Keratinocyte (primary cell): ENCODE measurements around the gene TATDN2. TPM values are rescaled to one million over a fixed set of nuclear protein-coding genes. Genes with fewer than 3 reads are reported as not detected.

ENCODE experiments used
- DNase-seq: peaks from one replicate; pipeline ENCODE4 v3.0.0-alpha.2; 2011; ENCODE audit warnings: low read depth, missing footprints, low spot score
- FAIRE-seq: peaks from 2 replicates; lab custom pipeline; 2011; peaks lifted over from hg19 to GRCh38; lab: Jason Lieb, UNC
- H2AFZ ChIP-seq: 2 replicates; pipeline ENCODE4 v1.6.0; 2012; ENCODE audit warnings: low read length, control low read depth, inconsistent platforms; ENCODE audit not compliant: control insufficient read depth
- H3K27ac ChIP-seq: 2 replicates; pipeline ENCODE4 v1.5.1; 2011; ENCODE audit warnings: low read length; ENCODE audit not compliant: control insufficient read depth, insufficient read depth
- H3K27me3 ChIP-seq: 3 replicates; pipeline ENCODE4 v1.6.0; 2011; ENCODE audit warnings: low read length; ENCODE audit not compliant: control insufficient read depth, insufficient read depth; ENCODE audit errors: extremely low read depth
- H3K36me3 ChIP-seq, 2 experiments: 2 replicates in 1 of 2; 3 replicates in 1 of 2; pipeline ENCODE4 v1.5.1; 2011; ENCODE audit warnings: low read length in 2 of 2, mild to moderate bottlenecking in 1 of 2; ENCODE audit not compliant: control insufficient read depth in 2 of 2, insufficient read depth in 2 of 2; ENCODE audit errors: extremely low read depth in 1 of 2
- H3K4me1 ChIP-seq: 3 replicates; pipeline ENCODE4 v1.5.1; 2011; ENCODE audit warnings: low read length; ENCODE audit not compliant: control insufficient read depth, insufficient read depth; ENCODE audit errors: extremely low read depth
- H3K4me2 ChIP-seq: 3 replicates; pipeline ENCODE4 v1.6.0; 2011; ENCODE audit warnings: low read depth, low read length; ENCODE audit not compliant: control insufficient read depth, insufficient read depth; ENCODE audit errors: extremely low read depth
- H3K4me3 ChIP-seq, 3 experiments: fragments of 200-600 bp in 1 of 3; sonication (generic) in 1 of 3; 2 replicates in 2 of 3; 3 replicates in 1 of 3; pipeline ENCODE4 v1.5.1; 2011 to 2016; ENCODE audit warnings: low read length in 3 of 3, mild to moderate bottlenecking in 3 of 3, control low read depth in 2 of 3, inconsistent platforms in 1 of 3, low read depth in 1 of 3, mixed read lengths in 1 of 3, mixed run types in 1 of 3, moderate library complexity in 1 of 3; ENCODE audit not compliant: control insufficient read depth in 2 of 3, insufficient read depth in 2 of 3; ENCODE audit errors: extremely low read depth in 1 of 3
- H3K79me2 ChIP-seq: 2 replicates; pipeline ENCODE4 v1.6.0; 2012; ENCODE audit warnings: low read length; ENCODE audit not compliant: control insufficient read depth, insufficient read depth
- H3K9ac ChIP-seq: 3 replicates; pipeline ENCODE4 v1.6.0; 2011; ENCODE audit warnings: low read length; ENCODE audit not compliant: control insufficient read depth, insufficient read depth; ENCODE audit errors: extremely low read depth
- H3K9me1 ChIP-seq: 3 replicates; pipeline ENCODE4 v1.6.0; 2011; ENCODE audit warnings: low read length; ENCODE audit not compliant: control insufficient read depth, insufficient read depth; ENCODE audit errors: extremely low read depth
- H3K9me3 ChIP-seq: 2 replicates; pipeline ENCODE4 v1.5.1; 2012; ENCODE audit warnings: low read depth, low read length; ENCODE audit not compliant: control insufficient read depth
- H4K20me1 ChIP-seq: 3 replicates; pipeline ENCODE4 v1.6.0; 2011; ENCODE audit warnings: low read length; ENCODE audit not compliant: control insufficient read depth, insufficient read depth; ENCODE audit errors: extremely low read depth
- EZH2 ChIP-seq: IDR thresholded peaks from one replicate; pipeline ENCODE4 v1.6.1; 2012; ENCODE audit warnings: inconsistent platforms, mild to moderate bottlenecking, low read length, moderate library complexity
- dilution Hi-C: fragments of 300-500 bp; cut with MboI; formaldehyde crosslinking; loops from one replicate; pipeline ENCODE4 v1.7.0; 2020; ENCODE audit warnings: low sequenced_read_pairs; ENCODE audit not compliant: extremely low pct_ligation_motif_present
- polyA plus RNA-seq, 5 experiments: library from polyadenylated mRNA; depleted of rRNA in 3 of 5; stranded (reverse) in 3 of 5; stranded (forward) in 1 of 5; unstranded in 1 of 5; fragments of >200 nt; gene quantifications; 1 replicate in 1 of 5; 2 replicates in 3 of 5; 3 replicates in 1 of 5; pipeline versions ENCODE4 v1.2.1 to v1.2.3, GENCODE V29; 2011 to 2012; ENCODE audit warnings: missing spikeins in 2 of 5, low read depth in 1 of 5, low replicate concordance in 1 of 5
- TF ChIP-seq, protein P1 (sequence below), 3 experiments: IDR thresholded peaks in 1 of 3; conservative IDR thresholded peaks in 1 of 3; optimal IDR thresholded peaks in 1 of 3; 2 replicates in 2 of 3; 3 replicates in 1 of 3; pipeline versions ENCODE3 to v1.5.1; 2011; ENCODE audit warnings: low read length in 3 of 3, mild to moderate bottlenecking in 3 of 3, moderate library complexity in 2 of 3, control low read depth in 1 of 3, inconsistent platforms in 1 of 3; ENCODE audit not compliant: insufficient read depth in 2 of 3; ENCODE audit errors: extremely low read depth in 1 of 3

Gene TATDN2
- polyA plus RNA-seq, 1 donor (not counting 4 experiments of a cell fraction or from before 2014, with no cell fraction given) = 13.8 TPM

DNA sequence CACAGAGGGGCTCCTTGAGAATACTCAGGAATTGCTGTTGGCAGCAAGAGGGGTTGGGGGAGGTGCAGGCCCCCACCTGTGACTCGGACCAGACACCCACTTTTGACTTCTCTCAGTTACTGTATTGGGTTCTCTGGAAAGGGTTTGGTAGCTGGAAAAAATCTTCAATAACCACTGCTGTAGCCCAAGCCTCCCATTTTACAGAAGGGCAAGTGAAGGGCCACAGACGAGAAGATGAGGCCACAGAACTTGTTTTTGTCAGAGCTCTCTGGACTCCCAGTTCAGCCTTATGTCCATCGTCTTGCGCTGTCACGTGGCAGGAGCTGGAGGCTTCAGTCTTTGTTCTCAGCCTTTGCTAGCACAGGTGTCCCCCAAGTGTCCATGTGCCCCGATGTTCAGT, 12.7 kb upstream of the TATDN2 start:
- no peak overlapping the region for H3K27ac ChIP-seq
- H3K4me3 ChIP-seq = no peak overlapping the region
- H3K79me2 ChIP-seq = no peaks in the 10 kb centered on the region
- H4K20me1 ChIP-seq = no peaks in the 10 kb centered on the region
- dilution Hi-C loops = no loop called here
- H3K36me3 ChIP-seq = peaks cover 0 to 4% of the 10 kb centered on the region in 2 experiments
- H3K4me1 ChIP-seq = no peaks in the 10 kb centered on the region
- H3K9ac ChIP-seq = no peak overlapping the region
- no peaks in the 10 kb centered on the region for H3K9me1 ChIP-seq
- no peak overlapping the region for H3K4me2 ChIP-seq
- no peak overlapping the region for H2AFZ ChIP-seq
- DNase-seq (no peak), FAIRE-seq (no peak)
- TF ChIP-seq, protein P1, sequence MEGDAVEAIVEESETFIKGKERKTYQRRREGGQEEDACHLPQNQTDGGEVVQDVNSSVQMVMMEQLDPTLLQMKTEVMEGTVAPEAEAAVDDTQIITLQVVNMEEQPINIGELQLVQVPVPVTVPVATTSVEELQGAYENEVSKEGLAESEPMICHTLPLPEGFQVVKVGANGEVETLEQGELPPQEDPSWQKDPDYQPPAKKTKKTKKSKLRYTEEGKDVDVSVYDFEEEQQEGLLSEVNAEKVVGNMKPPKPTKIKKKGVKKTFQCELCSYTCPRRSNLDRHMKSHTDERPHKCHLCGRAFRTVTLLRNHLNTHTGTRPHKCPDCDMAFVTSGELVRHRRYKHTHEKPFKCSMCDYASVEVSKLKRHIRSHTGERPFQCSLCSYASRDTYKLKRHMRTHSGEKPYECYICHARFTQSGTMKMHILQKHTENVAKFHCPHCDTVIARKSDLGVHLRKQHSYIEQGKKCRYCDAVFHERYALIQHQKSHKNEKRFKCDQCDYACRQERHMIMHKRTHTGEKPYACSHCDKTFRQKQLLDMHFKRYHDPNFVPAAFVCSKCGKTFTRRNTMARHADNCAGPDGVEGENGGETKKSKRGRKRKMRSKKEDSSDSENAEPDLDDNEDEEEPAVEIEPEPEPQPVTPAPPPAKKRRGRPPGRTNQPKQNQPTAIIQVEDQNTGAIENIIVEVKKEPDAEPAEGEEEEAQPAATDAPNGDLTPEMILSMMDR (optimal IDR thresholded peaks at IDR 0.05 in 1 of 3, IDR thresholded peaks at IDR 0.05 in 1 of 3, conservative IDR thresholded peaks at IDR 0.05 in 1 of 3; ENCODE audit: extremely low read depth in 1 of 3, insufficient read depth in 2 of 3, low read length in 3 of 3) = no peak
- TF ChIP-seq EZH2 = no peak
- H3K27me3 ChIP-seq = no peaks in the 10 kb centered on the region
- H3K9me3 ChIP-seq = no peaks in the 10 kb centered on the region

DNA sequence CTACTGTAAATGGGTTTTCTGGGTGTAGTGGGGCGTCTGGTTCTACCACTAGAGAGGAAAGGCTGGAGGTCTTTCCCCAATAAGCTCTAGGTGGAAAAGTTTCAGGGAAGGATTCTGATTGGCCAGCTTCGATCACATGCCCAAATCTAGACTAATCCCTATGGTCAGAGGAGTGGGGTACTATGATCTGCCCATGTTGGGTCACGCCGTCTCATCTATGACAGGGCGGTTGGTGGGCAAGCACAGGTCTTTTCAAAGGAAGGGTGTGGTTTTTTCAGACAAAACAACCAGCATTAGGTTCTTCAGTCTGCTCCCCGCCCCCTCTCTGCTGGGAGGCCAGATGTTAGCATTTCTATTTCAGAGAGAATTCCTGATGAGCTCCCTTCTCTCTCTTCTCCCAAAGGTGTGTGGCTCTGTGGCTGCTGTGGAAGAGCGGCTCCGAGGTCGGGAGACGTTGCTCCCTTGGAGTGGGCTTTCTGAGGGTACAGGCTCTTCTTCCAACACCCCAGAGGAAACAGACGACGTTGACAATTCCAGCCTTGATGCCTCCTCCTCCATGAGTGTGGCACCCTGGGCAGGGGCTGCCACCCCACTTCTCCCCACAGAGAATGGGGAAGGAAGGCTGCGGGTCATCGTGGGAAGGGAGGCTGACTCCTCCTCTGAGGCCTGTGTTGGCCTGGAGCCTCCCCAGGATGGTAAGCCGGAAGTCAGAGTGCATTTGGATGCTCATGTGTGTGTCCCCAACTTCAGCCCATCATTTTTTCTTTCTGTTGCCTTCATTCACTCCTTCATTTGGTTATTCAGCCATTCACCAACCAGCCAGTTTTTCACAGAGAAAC, 9.7 kb upstream of the TATDN2 start:
- FAIRE-seq = no peak
- dilution Hi-C loops = no loop called here
- no peaks in the 10 kb centered on the region for H4K20me1 ChIP-seq
- H3K9ac ChIP-seq = no peak overlapping the region
- no peaks in the 10 kb centered on the region for H3K79me2 ChIP-seq
- H3K9me3 ChIP-seq = no peaks in the 10 kb centered on the region
- no peaks in the 10 kb centered on the region for H3K27me3 ChIP-seq
- no peak overlapping the region for H3K4me3 ChIP-seq
- no peak overlapping the region for H2AFZ ChIP-seq
- peaks cover 0 to 4% of the 10 kb centered on the region in 2 experiments for H3K36me3 ChIP-seq
- H3K4me1 ChIP-seq = peaks cover 2% of the 10 kb centered on the region
- no peak for DNase-seq
- no peak overlapping the region for H3K4me2 ChIP-seq
- no peaks in the 10 kb centered on the region for H3K9me1 ChIP-seq
- no peak for TF ChIP-seq EZH2
- TF ChIP-seq, protein P1 (optimal IDR thresholded peaks at IDR 0.05 in 1 of 3, IDR thresholded peaks at IDR 0.05 in 1 of 3, conservative IDR thresholded peaks at IDR 0.05 in 1 of 3; ENCODE audit: extremely low read depth in 1 of 3, insufficient read depth in 2 of 3, low read length in 3 of 3) = no peak
- H3K27ac ChIP-seq = no peak overlapping the region
